B cell (primary cell): ENCODE results near the gene SCOC. TPM values are rescaled to one million over a fixed set of nuclear protein-coding genes. Genes with fewer than 3 reads are reported as not detected.

Experiments used
- ATAC-seq: fragments of 200-7000 bp; cut with Tn5 transposase; one replicate; pipeline ENCODE4 v1.10.0; 2021; ENCODE audit warnings: low read depth, mild to moderate bottlenecking, moderate number of reproducible peaks, moderate library complexity
- CTCF ChIA-PET: fragments of 350-600 bp; sonication (Branson Sonifier 250); formaldehyde crosslinking; loops from one replicate; lab custom pipeline; 2021; ENCODE audit warnings: antibody characterized with exemption, inconsistent platforms; lab: Charles Lee
- POLR2A ChIA-PET: fragments of 350-600 bp; sonication (Branson Sonifier 250); formaldehyde crosslinking; loops from one replicate; lab custom pipeline; 2021; ENCODE audit warnings: antibody characterized with exemption; lab: Charles Lee
- DNase-seq: peaks from one replicate; pipeline ENCODE4 v3.0.0; 2013
- H2AFZ ChIP-seq: 2 replicates; pipeline ENCODE4 v1.6.1; 2012; ENCODE audit warnings: mild to moderate bottlenecking, low read depth, low read length; ENCODE audit not compliant: insufficient read depth, poor library complexity, severe bottlenecking
- H3K27ac ChIP-seq, 2 donors: 1 replicate in 1 of 2; 2 replicates in 1 of 2; pipeline ENCODE4 v1.5.1; 2012 to 2013; ENCODE audit warnings: low read length in 2 of 2, mild to moderate bottlenecking in 2 of 2, moderate library complexity in 1 of 2
- H3K27me3 ChIP-seq, 4 experiments: fragments of 200-600 bp in 1 of 4; sonication (generic) in 1 of 4; replicated peaks in 1 of 4; 1 replicate in 2 of 4; 2 replicates in 2 of 4; pipeline versions ENCODE4 v1.6.1 to v1.7.0; 2013 to 2016; ENCODE audit warnings: low read length in 3 of 4, mild to moderate bottlenecking in 2 of 4, mixed read lengths in 1 of 4, moderate library complexity in 1 of 4; ENCODE audit not compliant: insufficient read depth in 4 of 4, control insufficient read depth in 3 of 4; ENCODE audit errors: control extremely low read depth in 1 of 4
- H3K36me3 ChIP-seq, 2 experiments: replicated peaks in 1 of 2; 1 replicate in 1 of 2; 2 replicates in 1 of 2; pipeline versions ENCODE4 v1.6.1 to v1.7.1; 2013; ENCODE audit warnings: low read length in 1 of 2; ENCODE audit not compliant: insufficient read depth in 2 of 2, control insufficient read depth in 1 of 2; ENCODE audit errors: control extremely low read depth in 1 of 2, extremely low read depth in 1 of 2
- H3K4me1 ChIP-seq, 2 donors: fragments of 200-600 bp in 1 of 2; sonication (generic) in 1 of 2; 1 replicate in 1 of 2; 2 replicates in 1 of 2; pipeline versions ENCODE4 v1.5.1 to v1.6.1; 2013 to 2017; ENCODE audit warnings: low read length in 2 of 2; ENCODE audit not compliant: control insufficient read depth in 2 of 2, insufficient read depth in 2 of 2
- H3K4me2 ChIP-seq: replicated peaks from 2 replicates; pipeline ENCODE3; 2012; ENCODE audit warnings: mild to moderate bottlenecking, low read depth, low read length; ENCODE audit not compliant: poor library complexity, severe bottlenecking
- H3K4me3 ChIP-seq, 5 experiments: fragments of 200-600 bp in 1 of 5; sonication (generic) in 1 of 5; 1 replicate in 3 of 5; 2 replicates in 2 of 5; pipeline versions ENCODE4 v1.5.1 to v1.7.0; 2011 to 2016; ENCODE audit warnings: low read length in 4 of 5, mild to moderate bottlenecking in 4 of 5, low read depth in 2 of 5, control low read depth in 1 of 5, moderate library complexity in 1 of 5; ENCODE audit not compliant: insufficient read depth in 1 of 5; ENCODE audit errors: control extremely low read depth in 1 of 5, extremely low read depth in 1 of 5
- H3K79me2 ChIP-seq: fragments of 200-600 bp; sonication (generic); one replicate; pipeline ENCODE4 v1.6.0; 2016; ENCODE audit warnings: low read length; ENCODE audit not compliant: control insufficient read depth, insufficient read depth
- H3K9ac ChIP-seq: fragments of 200-600 bp; sonication (generic); 2 replicates; pipeline ENCODE4 v1.6.1; 2017; ENCODE audit warnings: mild to moderate bottlenecking, low read length, moderate library complexity
- H3K9me3 ChIP-seq, 3 donors: one replicate each; pipeline versions ENCODE4 v1.6.1 to v1.7.1; 2013; ENCODE audit warnings: low read length in 2 of 3; ENCODE audit not compliant: control insufficient read depth in 2 of 3, insufficient read depth in 1 of 3; ENCODE audit errors: control extremely low read depth in 1 of 3
- H4K20me1 ChIP-seq: 2 replicates; pipeline ENCODE4 v1.6.0; 2012; ENCODE audit warnings: mild to moderate bottlenecking, low read length; ENCODE audit not compliant: insufficient read depth, control insufficient read depth, poor library complexity, severe bottlenecking
- H3K27ac Mint-ChIP-seq: one replicate; pipeline ENCODE4 v1.8.0; 2021; ENCODE audit warnings: mixed read lengths
- H3K27me3 Mint-ChIP-seq: one replicate; pipeline ENCODE4 v1.8.0; 2021; ENCODE audit warnings: mixed read lengths
- H3K4me1 Mint-ChIP-seq: one replicate; pipeline ENCODE4 v1.8.0; 2021; ENCODE audit warnings: mixed read lengths
- H3K4me3 Mint-ChIP-seq: one replicate; pipeline ENCODE4 v1.8.0; 2021; ENCODE audit warnings: mixed read lengths
- H3K9me3 Mint-ChIP-seq: one replicate; pipeline ENCODE4 v1.8.0; 2022; ENCODE audit warnings: mixed read lengths; ENCODE audit not compliant: insufficient read depth
- EZH2 ChIP-seq: IDR thresholded peaks from 2 replicates; pipeline ENCODE4 v1.6.1; 2012; ENCODE audit warnings: borderline replicate concordance, low read depth, mild to moderate bottlenecking, moderate library complexity, low read length; ENCODE audit not compliant: insufficient read depth, poor library complexity, severe bottlenecking
- WGBS: methylation state at CpG from one replicate; pipeline ENCODE4 v1.1.5; 2013; ENCODE audit warnings: missing lambda C conversion rate; ENCODE audit not compliant: insufficient coverage; 5-methylcytosine and 5-hydroxymethylcytosine counted together
- intact Hi-C: fragments of 100-400 bp; cut with micrococcal nuclease; formaldehyde crosslinking; loops from one replicate; pipeline ENCODE4 v1.10.0; 2022
- polyA plus RNA-seq: library from polyadenylated mRNA; depleted of rRNA; stranded (reverse); fragments of >200 nt; gene quantifications from 2 replicates; pipeline ENCODE4 v1.2.3, GENCODE V29; 2012
- total RNA-seq, 2 donors: library from RNA; stranded (reverse); fragments of 120-200 nt in 1 of 2; gene quantifications; 1 replicate in 1 of 2; 2 replicates in 1 of 2; pipeline versions ENCODE4 v1.2.3 to v1.2.4, GENCODE V29; 2013 to 2022
- TF ChIP-seq, protein P1 (sequence below): fragments of 200-600 bp; IDR thresholded peaks from one replicate; pipeline ENCODE4 v1.8.0; 2022; ENCODE audit warnings: antibody characterized with exemption, mild to moderate bottlenecking

Gene SCOC
- total and polyA plus RNA-seq, 2 donors (not counting 1 experiment from before 2014, with no cell fraction given) = 4.6 to 18.4 TPM

DNA sequence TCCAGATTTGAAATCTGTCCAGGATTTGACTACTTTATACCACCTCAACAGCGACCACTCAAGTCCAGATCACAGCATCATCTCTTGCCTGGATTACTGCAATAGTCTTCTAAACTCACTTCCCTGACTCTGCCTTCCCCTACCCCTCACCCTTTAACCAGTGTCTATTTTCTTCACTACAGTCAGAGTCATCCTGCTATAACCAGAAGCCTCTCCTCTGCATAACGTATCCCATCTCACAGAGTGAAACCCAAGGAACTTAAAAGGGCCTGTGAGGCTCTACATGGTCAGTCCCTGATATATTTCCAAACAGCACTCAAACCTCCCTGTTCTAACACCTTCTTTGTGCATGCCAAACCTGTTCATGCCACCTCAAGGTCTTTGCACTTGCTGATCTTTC lies 40.7 kb upstream of the SCOC start:
- DNase-seq = no peak
- H3K4me3 Mint-ChIP-seq = no peak overlapping the region
- H3K27me3 ChIP-seq = no peaks in the 10 kb centered on the region
- H3K27ac Mint-ChIP-seq = no peak overlapping the region
- no peaks in the 10 kb centered on the region for H3K36me3 ChIP-seq
- H3K4me2 ChIP-seq = no peak overlapping the region
- peaks cover 6 to 7% of the 10 kb centered on the region in 2 donors for H3K4me1 ChIP-seq
- no peaks in the 10 kb centered on the region for H4K20me1 ChIP-seq
- intact Hi-C loops = no loop called here
- 86% methylated on average over 2 of the region's 2 CpGs for WGBS
- H3K79me2 ChIP-seq = no peaks in the 10 kb centered on the region
- H2AFZ ChIP-seq = no peak overlapping the region
- H3K4me3 ChIP-seq = no peak overlapping the region
- no peak for ATAC-seq
- H3K4me1 Mint-ChIP-seq = peaks cover 7% of the 10 kb centered on the region
- H3K9me3 Mint-ChIP-seq = no peaks in the 10 kb centered on the region
- H3K9ac ChIP-seq = no peak overlapping the region
- CTCF ChIA-PET = no interaction called here
- TF ChIP-seq EZH2 = no peak
- TF ChIP-seq, protein P1, sequence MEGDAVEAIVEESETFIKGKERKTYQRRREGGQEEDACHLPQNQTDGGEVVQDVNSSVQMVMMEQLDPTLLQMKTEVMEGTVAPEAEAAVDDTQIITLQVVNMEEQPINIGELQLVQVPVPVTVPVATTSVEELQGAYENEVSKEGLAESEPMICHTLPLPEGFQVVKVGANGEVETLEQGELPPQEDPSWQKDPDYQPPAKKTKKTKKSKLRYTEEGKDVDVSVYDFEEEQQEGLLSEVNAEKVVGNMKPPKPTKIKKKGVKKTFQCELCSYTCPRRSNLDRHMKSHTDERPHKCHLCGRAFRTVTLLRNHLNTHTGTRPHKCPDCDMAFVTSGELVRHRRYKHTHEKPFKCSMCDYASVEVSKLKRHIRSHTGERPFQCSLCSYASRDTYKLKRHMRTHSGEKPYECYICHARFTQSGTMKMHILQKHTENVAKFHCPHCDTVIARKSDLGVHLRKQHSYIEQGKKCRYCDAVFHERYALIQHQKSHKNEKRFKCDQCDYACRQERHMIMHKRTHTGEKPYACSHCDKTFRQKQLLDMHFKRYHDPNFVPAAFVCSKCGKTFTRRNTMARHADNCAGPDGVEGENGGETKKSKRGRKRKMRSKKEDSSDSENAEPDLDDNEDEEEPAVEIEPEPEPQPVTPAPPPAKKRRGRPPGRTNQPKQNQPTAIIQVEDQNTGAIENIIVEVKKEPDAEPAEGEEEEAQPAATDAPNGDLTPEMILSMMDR = no peak
- H3K27ac ChIP-seq = no peak overlapping the region
- POLR2A ChIA-PET = no interaction called here
- H3K27me3 Mint-ChIP-seq = peaks cover 16% of the 10 kb centered on the region
- no peaks in the 10 kb centered on the region for H3K9me3 ChIP-seq

- H3K4me2 ChIP-seq = no peak overlapping the region
- H3K79me2 ChIP-seq = no peaks in the 10 kb centered on the region
- POLR2A ChIA-PET = no interaction called here
- intact Hi-C loops = no loop called here
- no peak overlapping the region for H3K4me3 ChIP-seq
- H3K4me3 Mint-ChIP-seq = no peak overlapping the region
- no peak overlapping the region for H3K27ac ChIP-seq
- peaks cover 9% of the 10 kb centered on the region for H3K27me3 Mint-ChIP-seq
- H4K20me1 ChIP-seq = no peaks in the 10 kb centered on the region
- H3K4me1 Mint-ChIP-seq = peaks cover 7% of the 10 kb centered on the region
- no peak for ATAC-seq
- peaks cover 6 to 7% of the 10 kb centered on the region in 2 donors for H3K4me1 ChIP-seq
- no peaks in the 10 kb centered on the region for H3K9me3 ChIP-seq
- H3K36me3 ChIP-seq = no peaks in the 10 kb centered on the region
- H3K9me3 Mint-ChIP-seq = no peaks in the 10 kb centered on the region
- H3K27me3 ChIP-seq = no peaks in the 10 kb centered on the region
- no peak overlapping the region for H2AFZ ChIP-seq
- CTCF ChIA-PET = no interaction called here
- no peak overlapping the region for H3K27ac Mint-ChIP-seq
- no peak overlapping the region for H3K9ac ChIP-seq
- DNase-seq = no peak
- TF ChIP-seq, protein P1 = no peak
- no peak for TF ChIP-seq EZH2
Observed at GRCh38 chr4:140333523-140333922, 39.9 kb upstream of the SCOC start.
